GM18868 (cell line): ENCODE results near the gene PRIMPOL.

Experiments
- ATAC-seq: cut with Tn5 transposase; IDR thresholded peaks from one replicate; pipeline ENCODE4 v1.9.1; 2021; ENCODE audit warnings: mild to moderate bottlenecking, moderate library complexity; ENCODE audit not compliant: unreplicated experiment

Gene PRIMPOL

DNA sequence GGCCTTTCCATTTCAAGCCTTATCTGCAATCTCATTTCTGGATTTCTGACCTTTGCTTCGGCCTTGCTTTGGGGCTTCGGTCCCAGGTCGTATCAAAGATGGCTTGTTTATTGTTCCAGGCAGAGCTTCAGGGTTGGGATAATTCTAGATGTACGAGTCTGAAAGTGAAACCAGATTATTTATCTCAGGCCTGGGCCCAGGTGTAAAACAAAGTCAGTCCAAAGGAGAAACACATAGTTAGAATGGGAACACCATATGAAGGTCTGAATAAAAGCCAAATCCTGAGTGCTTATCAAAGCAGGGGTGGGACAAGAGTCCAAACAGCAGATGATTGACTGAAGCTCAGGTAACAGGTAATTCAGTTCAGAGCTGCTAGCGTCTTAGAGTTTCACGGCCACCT, 17.1 kb downstream of the PRIMPOL start:
- ATAC-seq, result no peak

DNA sequence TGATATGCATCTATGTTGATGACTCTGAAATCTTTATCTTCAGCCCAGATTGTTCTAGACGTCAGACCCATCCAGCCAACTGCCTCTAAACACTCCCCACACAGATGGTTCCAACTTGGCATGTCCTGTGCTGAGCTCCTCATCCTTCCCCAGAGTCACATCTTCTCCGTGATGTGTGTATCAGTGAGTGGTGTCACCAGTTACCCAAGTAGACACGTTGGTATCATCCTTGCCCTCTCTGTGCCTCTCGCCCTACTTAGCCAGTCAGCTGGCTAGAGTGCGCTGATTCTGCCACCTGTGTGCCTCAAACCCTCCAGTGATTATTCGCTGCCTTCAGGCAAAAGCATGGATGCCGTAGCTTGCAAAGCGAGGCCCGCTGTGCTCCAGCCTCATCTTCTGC, 18.6 kb downstream of the PRIMPOL start:
- ATAC-seq, result no peak

DNA sequence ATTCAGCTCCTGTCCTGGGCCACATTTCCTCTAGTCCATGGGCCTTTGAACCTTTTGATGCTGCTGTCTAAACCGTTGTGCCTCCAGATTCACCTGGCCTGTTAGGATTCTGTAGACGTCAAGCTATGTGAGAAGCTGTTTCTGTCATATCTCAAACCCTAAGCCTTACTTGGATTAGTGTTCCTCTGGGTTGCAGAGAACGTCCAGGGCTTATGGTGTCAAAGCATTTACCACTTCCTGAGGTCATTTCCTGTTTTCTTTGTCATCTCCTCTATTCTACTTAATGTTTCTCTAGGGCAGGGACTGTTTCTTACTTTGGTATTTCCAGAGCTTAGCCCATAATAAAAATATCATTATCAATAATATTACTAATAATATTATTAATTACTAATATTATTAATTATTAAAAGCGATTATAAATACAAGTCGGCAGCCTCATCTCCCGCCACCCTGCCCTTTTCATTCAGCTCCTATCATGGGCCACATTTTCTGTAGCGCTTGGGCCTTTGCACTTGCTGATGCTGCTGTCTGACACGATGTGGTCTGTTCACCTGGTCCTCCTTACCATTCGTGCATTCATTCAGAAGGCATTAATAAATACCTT, 19.1 kb downstream of the PRIMPOL start:
- no peak for ATAC-seq

DNA sequence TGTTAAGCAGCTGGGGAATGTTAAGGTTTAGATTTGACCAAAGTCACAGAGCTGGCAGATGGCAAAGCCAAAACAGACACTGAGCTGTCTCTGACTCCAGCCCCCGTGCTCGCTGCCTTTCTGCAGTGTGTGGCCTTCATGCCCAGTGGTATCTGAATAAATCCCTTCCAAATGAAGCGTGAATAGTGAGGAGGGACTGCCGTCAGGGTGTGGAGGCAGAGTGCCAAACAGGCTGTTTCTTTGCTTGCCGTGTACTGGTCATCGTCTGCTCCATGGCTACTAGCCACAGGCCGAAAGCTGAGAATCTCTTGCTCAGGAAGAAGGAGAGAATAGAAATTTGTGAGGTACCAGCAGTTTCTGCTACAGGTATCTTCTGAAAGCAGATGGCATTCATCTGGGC, 19.7 kb downstream of the PRIMPOL start:
- no peak for ATAC-seq

DNA sequence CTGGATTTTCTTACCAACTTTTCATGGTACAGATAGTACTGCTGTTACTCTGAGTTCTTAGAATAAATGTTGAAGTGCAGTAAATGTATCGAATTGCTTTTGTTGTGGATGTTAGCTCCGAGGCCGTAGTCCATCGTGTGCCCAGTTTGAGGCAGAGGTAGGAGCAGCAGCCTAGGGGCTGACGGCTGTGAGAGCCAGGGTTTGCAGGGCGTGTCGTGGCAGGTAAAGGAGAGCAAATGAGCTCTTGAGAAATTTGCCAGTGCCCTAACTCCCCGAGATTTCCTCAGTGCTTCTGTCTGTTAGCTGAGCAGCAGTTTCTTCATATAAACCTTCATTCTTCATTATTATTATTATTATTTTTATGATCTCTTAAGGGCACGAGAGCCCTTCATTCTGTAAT, 21.6 kb downstream of the PRIMPOL start:
- ATAC-seq, result no peak

DNA sequence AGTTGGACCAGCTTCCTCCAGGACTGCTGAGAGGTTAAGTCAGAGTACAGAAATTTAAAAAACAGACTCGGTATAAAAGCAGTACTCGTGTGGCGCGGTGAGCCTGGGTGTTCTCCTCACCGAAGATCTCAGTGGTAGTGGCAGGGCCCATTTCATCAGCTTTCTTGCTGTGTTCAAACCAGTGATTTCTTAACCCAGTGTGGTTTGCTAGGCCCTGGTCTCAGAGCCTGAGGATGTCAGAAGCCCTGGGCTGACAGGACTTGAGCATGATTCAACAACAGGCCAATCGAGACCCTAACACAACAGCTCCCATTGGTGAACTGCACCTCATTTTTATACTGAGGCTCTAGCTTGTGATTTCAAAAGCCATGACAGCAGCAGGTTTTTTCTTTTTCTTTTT, 23.2 kb downstream of the PRIMPOL start:
- no peak for ATAC-seq

DNA sequence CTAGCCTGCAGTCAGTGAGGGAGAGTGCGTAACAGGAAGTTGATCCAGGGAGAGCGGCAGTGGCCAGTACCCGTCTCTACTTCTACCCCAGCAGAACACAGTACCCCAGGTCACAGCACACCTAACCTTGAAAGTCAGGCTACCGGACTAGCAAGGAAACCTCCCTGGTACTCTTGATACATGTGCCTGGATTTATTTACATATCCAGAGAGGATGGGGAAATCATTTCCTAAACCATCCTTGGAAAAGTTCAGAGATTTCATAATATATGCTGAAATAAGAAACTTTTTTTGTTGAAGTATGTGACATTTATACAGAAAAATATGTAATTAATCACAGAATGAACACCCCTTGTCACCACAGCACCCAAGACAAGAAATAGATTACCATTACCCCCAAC, 24.5 kb downstream of the PRIMPOL start:
- ATAC-seq, result no peak

DNA sequence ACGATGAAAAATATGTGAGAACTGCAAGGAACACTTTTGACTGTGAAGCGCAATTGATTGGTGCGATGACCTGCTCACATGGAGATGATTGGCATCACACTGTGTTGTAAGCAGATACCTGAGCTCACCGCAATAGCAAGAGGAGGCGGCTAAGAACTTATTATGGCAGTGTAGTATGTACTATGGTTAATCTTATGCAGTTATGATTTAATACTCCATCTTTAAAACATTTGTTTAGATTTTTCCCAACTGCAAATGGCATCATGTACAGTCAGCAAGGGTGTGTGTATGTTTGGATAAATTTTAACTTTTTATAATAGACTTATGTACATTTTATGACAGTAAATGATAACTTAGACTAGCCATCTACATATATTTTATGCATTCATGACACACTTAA, 25.5 kb downstream of the PRIMPOL start:
- ATAC-seq, result no peak

DNA sequence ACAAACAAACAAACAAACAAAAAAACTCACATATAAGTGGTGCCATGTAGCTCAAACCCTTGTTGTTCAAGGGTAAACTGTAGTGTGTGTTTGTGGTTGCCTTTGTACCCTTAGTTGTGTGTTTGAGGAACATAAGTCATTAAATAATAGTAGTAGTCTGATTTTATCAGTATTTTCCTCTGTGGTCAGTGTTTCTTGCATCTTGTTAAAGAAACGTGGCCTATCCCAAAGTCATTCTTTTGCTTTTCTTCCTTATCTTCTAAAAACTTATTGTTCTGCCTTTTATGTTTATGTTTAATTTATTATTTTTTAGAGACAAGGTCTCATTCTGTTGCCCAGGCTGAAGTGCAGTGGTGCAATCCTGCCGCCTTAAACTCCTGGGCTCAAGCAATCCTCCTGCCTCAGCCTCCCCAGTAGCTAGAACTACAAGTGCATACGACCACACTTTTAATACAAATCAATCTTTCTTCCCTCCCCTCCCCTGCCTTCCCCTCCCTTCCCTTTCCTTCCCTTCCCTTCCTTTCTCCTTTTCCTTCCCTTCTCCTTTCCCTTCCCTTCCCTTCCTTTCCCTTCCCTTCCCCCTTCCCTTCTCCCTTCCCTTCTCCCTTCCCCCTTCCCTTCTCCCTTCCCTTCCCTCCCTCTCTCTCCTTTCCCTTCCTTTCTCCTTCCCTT, 26.4 kb downstream of the PRIMPOL start:
- no peak for ATAC-seq

DNA sequence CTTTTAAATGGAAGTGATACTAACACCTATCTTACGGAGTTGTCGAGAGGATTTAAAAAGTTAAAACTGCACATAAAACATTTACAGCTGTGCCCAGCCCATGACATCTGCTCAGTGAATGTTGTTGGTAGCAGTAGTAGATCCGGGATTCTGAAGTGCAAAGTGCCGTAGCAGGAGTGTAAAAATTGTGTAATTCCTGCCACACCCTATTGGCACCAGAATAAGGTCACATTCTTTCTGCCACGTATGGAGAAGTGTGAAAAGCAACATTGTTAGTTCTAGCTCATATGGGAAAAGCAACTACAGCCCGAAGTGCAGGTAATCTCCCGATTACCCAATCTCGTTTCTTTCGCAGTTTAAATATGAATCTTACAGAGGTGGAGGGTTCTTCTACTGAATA, 31.2 kb downstream of the PRIMPOL start:
- ATAC-seq, result no peak

DNA sequence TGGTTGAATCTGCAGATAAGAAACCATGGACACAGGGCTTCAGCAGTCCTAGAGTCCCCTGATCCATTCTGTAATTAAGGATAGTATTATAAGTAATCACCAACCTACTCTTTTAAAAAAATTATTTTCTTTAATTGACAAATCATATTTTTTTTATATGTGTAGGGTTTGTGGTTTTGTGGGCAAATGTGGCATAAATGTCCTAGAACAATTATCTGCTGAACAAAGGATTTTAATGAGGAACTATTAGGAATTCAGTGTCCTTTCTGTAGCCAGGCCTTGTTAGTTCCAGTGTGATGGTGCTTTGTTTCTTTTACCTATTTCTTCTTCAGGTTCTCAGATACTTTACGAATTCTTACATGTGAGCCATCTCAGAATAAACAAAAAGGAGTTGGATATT, 32.4 kb downstream of the PRIMPOL start:
- ATAC-seq, result no peak

DNA sequence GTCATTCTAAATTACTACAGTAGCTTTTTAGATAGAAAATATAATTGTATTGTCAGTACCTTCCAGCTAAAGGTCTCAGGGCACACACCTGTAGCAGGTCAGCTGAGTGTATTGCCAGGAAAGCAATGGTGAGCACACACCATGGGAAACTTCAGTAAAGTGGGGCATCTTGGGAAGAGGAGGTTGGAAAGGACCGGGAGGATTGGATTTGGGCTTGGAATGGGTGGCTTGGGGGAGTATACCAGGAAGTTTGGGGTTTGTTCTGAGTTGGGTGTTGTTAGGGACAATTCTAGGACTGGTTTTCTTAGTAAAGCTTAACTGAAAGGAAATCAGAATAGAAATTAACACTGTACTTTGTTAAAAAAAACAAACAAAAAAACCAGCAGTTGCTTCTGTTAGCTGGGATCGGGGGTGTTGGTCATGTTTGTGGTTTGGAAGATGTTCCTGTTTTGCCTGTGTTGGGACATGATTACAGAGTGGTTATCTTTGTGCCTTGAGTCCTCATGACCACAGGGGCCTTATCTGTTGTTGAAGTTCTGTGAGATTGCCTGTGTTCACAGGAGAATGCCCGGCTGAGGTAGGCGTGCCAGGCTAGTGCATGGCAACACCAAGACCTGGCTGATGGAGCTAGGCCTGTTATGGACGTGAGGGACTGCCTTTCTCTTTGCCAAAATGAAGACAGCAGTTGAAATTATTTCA, 35.1 kb downstream of the PRIMPOL start:
- ATAC-seq, result no peak

DNA sequence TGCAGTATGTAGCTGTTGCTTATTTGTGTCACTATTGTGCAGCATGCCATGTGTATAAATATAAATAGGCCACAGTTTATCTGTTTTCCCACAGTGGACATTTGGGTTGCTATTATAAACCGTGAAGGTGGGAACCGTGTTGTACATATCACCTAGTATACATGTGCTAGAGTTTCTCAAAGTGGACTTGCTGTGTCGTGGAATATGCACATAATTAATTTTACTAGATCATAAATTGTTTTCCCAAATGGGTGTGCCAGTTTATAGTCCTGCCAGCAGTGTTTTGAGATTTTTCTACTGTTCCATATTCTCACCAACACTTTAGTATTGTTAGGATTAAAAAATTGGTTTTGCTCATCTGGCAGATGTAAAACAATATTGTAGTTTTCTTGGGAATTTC, 38.5 kb downstream of the PRIMPOL start:
- no peak for ATAC-seq

DNA sequence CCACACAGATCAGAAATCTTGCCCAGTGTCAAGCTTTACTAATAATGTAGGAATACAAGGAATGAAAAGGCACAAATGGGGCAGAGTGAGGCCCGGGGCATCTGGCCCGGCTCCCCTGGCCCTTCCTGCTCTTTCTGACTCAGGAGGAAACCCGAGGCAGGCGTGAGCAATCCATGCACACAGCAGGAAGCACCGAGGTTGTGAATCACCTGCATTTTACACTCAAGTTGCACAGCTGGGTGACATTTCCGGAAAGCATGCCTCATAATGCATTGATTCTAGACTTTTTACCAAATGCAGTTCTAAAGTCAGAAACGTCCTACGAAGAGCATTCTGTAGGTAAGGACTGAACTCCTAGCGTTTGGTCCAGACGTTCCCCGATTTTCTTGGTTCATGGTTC, 38.9 kb downstream of the PRIMPOL start:
- no peak for ATAC-seq

DNA sequence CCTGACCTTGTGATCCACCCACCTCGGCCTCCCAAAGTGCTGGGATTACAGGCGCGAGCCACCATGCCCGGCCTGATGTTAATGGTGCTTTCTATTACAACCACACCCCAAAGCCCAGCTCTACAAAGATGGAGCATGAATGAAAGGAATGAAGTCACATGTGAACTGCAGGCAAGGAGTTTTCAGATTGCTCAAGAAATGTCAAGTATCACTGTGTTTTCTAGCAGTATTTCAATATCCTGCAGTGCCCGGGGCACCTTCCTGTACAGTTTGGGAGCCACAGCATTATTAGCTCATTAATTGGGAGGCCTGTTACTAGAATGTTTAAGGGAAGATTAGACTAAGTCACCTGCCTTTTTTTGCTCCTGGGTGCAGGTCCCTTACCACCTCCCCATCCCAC, 40.1 kb downstream of the PRIMPOL start:
- no peak for ATAC-seq

DNA sequence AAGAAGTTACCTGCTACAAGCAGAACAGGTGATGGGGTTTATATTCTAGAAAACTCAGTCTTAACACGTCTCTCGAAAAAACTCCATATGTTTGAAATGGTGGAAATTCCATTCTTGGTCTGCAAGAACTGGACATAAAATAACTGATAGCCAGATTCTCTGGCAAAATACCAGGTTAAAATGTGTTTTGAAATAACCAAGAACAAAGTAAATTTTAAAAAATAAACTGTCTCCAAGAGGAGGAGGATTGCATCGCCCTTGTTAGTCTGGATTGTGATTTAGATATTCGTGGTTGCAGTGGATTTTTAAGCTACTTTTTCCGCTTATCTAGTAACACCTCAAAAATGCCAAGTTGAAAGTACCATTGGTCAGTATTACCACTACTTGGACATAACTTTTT, 43.5 kb downstream of the PRIMPOL start:
- ATAC-seq, result no peak

DNA sequence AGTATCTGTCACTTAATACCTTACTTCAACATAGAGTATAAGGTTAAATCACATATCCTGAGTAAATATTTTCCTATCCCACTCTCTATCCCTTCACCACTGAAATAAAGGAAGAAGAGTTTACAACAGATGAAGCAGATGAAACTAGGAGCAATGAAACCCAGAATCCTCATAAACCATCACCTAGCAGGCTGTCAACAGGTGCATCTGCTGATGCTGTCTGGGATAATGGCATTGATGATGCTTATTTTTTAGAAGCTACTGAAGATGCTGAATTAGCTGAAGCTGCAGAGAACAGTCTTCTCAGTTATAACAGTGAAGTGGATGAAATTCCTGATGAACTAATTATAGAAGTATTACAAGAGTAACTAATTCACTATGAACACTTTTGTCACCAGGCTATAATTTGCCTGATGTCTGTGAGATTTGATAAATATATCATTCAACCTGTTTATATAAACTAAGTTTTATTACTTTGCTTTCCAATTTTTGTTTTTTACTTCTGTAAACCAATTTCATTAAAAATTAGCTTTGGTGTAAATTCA, 44.9 kb downstream of the PRIMPOL start:
- ATAC-seq, result no peak

DNA sequence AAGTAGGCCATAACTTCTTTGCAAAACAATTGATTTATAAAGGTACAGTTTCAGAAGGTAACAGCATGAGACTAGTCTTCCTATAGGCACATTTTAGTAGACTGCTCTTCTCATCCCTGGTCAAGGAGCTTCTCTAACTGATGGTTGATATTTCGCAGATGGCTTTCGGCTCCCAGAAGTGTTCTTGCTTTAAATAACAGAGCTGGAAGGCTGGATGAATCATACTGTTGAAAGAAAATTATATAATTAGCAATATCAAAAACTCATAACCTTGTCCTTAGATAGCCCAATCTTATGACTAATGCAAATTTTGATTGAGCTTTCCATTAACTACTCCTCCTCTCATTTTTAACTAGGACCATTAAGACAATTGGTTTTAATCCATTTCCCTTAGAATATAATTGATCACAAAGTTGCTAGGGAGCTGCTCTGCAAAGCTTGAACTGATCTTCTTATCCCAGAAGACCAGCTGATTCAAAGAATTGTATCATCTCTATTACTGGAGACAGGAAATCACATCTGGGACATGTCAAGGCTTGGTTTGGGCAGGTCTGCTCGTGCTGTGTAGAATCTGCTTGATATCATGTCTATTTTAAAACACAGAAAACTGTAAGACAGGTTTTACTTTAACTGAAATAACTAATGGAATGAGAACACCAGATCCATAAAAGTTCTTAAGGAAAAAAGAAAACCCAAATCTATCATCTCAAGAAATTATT, 45.8 kb downstream of the PRIMPOL start:
- ATAC-seq, result no peak

DNA sequence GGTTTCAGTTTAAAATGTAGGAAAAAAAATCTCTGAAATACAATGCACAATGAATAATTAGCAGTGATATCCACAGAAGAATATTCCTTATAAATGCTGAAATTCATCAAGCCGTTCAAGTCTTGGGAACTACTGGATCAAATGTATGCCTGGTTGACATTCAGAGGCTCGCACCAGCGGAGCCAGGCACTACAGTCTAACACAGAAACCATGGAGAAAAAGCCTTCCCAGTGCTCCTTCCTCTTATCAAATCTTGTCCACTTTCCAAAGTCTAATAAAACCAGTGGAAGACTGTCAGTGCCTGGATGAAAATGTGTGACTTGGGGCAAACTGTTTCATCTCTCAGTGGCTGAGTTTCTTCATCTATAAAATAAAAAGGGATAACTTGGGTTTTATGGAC, 48.4 kb downstream of the PRIMPOL start:
- no peak for ATAC-seq

DNA sequence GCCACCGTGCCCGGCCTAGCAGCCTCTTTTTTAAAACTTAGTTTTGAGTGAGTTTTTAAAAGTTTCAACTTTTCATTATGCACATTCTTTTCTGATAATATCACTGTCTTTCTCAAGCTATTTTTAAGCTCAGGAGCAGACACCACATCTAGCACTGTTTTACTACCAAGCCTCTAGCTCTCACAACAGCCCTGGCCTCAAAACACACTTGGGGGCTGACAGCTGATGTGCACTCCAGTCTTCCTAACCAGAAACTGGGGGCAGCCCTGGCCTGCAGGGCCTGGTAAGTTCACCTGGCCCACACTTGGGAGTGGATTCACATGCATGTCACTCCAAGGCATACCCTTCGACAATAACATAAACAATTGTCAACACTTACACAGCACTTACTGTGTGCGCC, 50.4 kb downstream of the PRIMPOL start:
- ATAC-seq, result no peak

DNA sequence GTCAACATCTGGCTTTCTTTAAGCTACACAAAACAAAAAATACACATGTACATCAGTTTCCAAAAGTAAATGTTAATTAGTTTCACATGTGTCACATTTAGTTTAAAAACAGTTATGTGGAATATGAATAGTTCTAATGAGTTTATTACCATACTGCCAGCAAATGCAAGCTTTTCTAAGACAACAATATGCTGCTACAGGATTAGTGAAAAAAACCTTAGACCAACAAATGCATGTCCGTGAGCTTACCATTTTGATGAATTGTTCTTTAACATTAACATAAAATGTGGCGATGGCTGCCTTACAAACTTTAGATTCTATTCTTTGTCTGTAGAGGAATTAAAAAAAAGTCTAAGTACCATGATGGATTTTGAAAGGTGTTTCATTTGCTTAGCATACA, 52.6 kb downstream of the PRIMPOL start:
- ATAC-seq, result no peak

DNA sequence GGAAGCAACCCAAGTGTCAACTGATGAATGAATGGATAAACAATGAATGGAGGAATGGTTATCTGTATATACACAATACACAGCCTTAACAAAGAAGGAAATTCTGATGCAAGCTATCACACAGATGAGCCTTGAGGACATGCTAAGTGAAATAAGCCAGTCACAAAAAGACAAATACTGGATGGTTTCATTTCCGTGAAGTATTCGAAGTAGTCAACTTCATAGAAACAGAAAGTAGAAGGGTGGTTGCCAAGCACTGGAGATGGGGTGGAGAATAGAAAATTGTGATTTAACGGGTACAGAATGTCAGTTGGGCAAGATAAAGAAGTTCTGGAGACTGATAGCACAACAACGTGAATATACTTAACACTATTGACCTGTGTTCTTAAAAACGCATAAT, 56.2 kb downstream of the PRIMPOL start:
- ATAC-seq, result no peak
